Measurements from ENCODE around the gene LSAMP. TPM values are rescaled to one million over a fixed set of nuclear protein-coding genes. Genes with fewer than 3 reads are reported as not detected.

Gene LSAMP
- total RNA-seq, 4 donors from 2014 or later, result 1.3 to 8.3 (median 1.8) TPM

- no peak for DNase-seq
- no peaks in the 10 kb centered on the region for H3K9me3 ChIP-seq
- no peak overlapping the region for H3K4me3 ChIP-seq
- H3K36me3 ChIP-seq, result no peaks in the 10 kb centered on the region
- TF ChIP-seq CTCF (IDR thresholded peaks at IDR 0.05) (no peak), POLR2A (IDR thresholded peaks at IDR 0.05) (no peak)
- H3K27me3 ChIP-seq, result no peaks in the 10 kb centered on the region
- no peaks in the 10 kb centered on the region for H3K4me1 ChIP-seq
- no peak overlapping the region for H3K27ac ChIP-seq
These were observed 12.5 kb downstream of the LSAMP start for GRCh38 chr3:116432795-116433194.

GRCh38 chr3:116429479-116430269 lies 15.6 kb downstream of the LSAMP start:
- Histone ChIP-seq H3K27ac (no peak overlapping the region), H3K36me3 (no peaks in the 10 kb centered on the region), H3K4me1 (no peaks in the 10 kb centered on the region), H3K9me3 (no peaks in the 10 kb centered on the region), H3K4me3 (no peak overlapping the region), H3K27me3 (no peaks in the 10 kb centered on the region)
- no peak for DNase-seq
- TF ChIP-seq CTCF (IDR thresholded peaks at IDR 0.05) (no peak), POLR2A (IDR thresholded peaks at IDR 0.05) (no peak)

- TF ChIP-seq POLR2A (IDR thresholded peaks at IDR 0.05) (no peak), CTCF (IDR thresholded peaks at IDR 0.05) (no peak)
- Histone ChIP-seq H3K4me3 (no peak overlapping the region), H3K9me3 (no peaks in the 10 kb centered on the region), H3K27ac (no peak overlapping the region), H3K4me1 (no peaks in the 10 kb centered on the region), H3K27me3 (no peaks in the 10 kb centered on the region), H3K36me3 (no peaks in the 10 kb centered on the region)
- no peak for DNase-seq
These were observed 19.3 kb downstream of the LSAMP start for GRCh38 chr3:116426036-116426435.

- Histone ChIP-seq H3K36me3 (no peaks in the 10 kb centered on the region), H3K4me3 (no peak overlapping the region), H3K4me1 (no peaks in the 10 kb centered on the region), H3K27ac (no peak overlapping the region), H3K9me3 (no peaks in the 10 kb centered on the region), H3K27me3 (no peaks in the 10 kb centered on the region)
- TF ChIP-seq POLR2A (IDR thresholded peaks at IDR 0.05) (no peak), CTCF (IDR thresholded peaks at IDR 0.05) (no peak)
- DNase-seq, result no peak
These were observed 20.2 kb downstream of the LSAMP start for GRCh38 chr3:116425126-116425525.

- no peaks in the 10 kb centered on the region for H3K27me3 ChIP-seq
- H3K9me3 ChIP-seq, result no peaks in the 10 kb centered on the region
- no peak overlapping the region for H3K4me3 ChIP-seq
- DNase-seq, result no peak
- no peak overlapping the region for H3K27ac ChIP-seq
- H3K36me3 ChIP-seq, result no peaks in the 10 kb centered on the region
- TF ChIP-seq CTCF (IDR thresholded peaks at IDR 0.05), result no peak
- H3K4me1 ChIP-seq, result no peaks in the 10 kb centered on the region
These were observed 21.3 kb downstream of the LSAMP start for GRCh38 chr3:116423945-116424344.
